ENCODE measurements around the gene MED9. TPM values are rescaled to one million over a fixed set of nuclear protein-coding genes. Genes with fewer than 3 reads are reported as not detected.

The MED9 gene
- total and polyA plus RNA-seq, 2 of the 8 experiments (the other 6 are each of a cell fraction or from before 2014, with no cell fraction given), result 15.8 to 19.7 TPM

DNA sequence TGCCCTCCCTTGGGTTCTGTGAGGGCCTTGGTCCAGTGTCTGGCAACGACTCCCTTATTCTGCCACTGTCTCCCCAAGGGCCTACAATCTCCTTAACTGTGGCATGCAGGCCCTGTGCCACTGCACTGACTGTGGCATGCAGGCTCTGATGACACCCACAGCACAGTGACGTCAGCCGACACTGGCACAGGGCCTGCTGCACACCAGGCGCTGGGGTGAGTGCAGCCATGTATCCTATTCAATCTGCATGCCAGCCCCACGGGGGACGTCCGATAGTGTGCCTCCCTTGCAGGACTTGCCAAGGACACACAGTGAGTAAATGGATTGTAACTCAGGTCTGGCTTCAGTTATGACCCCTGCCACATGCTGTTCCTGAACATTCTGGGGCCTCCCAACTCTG is 59.2 kb downstream of the MED9 start:
- H3K56ac ChIP-seq (replicated peaks; ENCODE audit: insufficient read length, low read depth, low read length), result no peak overlapping the region
- TF ChIP-seq RAD21 (IDR thresholded peaks at IDR 0.05 in 1 of 2, conservative IDR thresholded peaks at IDR 0.05 in 1 of 2; ENCODE audit: low read depth in 2 of 2, low read length in 2 of 2), result no peak
- no peak for TF ChIP-seq POU5F1 (IDR thresholded peaks at IDR 0.05; ENCODE audit: low read depth, low read length)
- no peak for TF ChIP-seq SP1 (IDR thresholded peaks at IDR 0.05; ENCODE audit: low read depth, low read length)

More for the DNA sequence above, 59.2 kb downstream of the MED9 start:
- Histone ChIP-seq H2BK20ac (ENCODE audit: low read length) (no peak overlapping the region), H4K5ac (ENCODE audit: insufficient read length, low read depth, low read length) (no peak overlapping the region), H3K36me3 (ENCODE audit: control insufficient read depth in 2 of 4, insufficient read depth in 4 of 4, low read length in 3 of 4) (no peaks in the 10 kb centered on the region), H3K4me2 (ENCODE audit: insufficient read depth in 1 of 2, low read depth in 2 of 2, low read length in 2 of 2) (no peak overlapping the region), H2BK12ac (ENCODE audit: low read depth, low read length) (no peak overlapping the region), H3K9me3 (ENCODE audit: insufficient read depth in 2 of 2, low read depth in 1 of 2, low read length in 1 of 2) (no peaks in the 10 kb centered on the region), H2AK5ac (ENCODE audit: low read depth, low read length) (no peak overlapping the region), H3K18ac (ENCODE audit: extremely low read depth, low read length) (no peak overlapping the region), H2BK5ac (ENCODE audit: low read depth, low read length) (no peak overlapping the region), H2BK120ac (replicated peaks; ENCODE audit: low read depth, low read length) (no peak overlapping the region), H3K79me1 (ENCODE audit: low read depth, low read length) (no peaks in the 10 kb centered on the region), H3K27ac (ENCODE audit: low read depth, low read length) (no peak overlapping the region), H3K14ac (ENCODE audit: insufficient read length) (no peak overlapping the region), H3K4me3 (ENCODE audit: extremely low read depth in 1 of 4, insufficient read depth in 2 of 4, low read depth in 3 of 4, low read length in 4 of 4) (no peak overlapping the region), H3K4ac (replicated peaks; ENCODE audit: insufficient read length, low read depth, low read length) (no peak overlapping the region), H2AFZ (ENCODE audit: low read length) (no peak overlapping the region), H3K27me3 (replicated peaks in 1 of 4; ENCODE audit: control insufficient read depth in 3 of 4, extremely low read depth in 1 of 4, insufficient read depth in 3 of 4, low read length in 3 of 4) (no peaks in the 10 kb centered on the region), H4K8ac (ENCODE audit: extremely low read depth, insufficient read depth, low read length) (no peak overlapping the region), H4K20me1 (replicated peaks in 1 of 2; ENCODE audit: control insufficient read depth in 1 of 2, insufficient read depth in 2 of 2, low read length in 2 of 2) (peaks cover 0 to 2% of the 10 kb centered on the region in 2 experiments), H3K23me2 (ENCODE audit: low read depth, low read length) (no peaks in the 10 kb centered on the region), H3K23ac (ENCODE audit: insufficient read length) (no peak overlapping the region), H2BK15ac (ENCODE audit: low read length) (no peak overlapping the region), H3K9ac (replicated peaks in 1 of 4; ENCODE audit: extremely low read depth in 1 of 4, low read depth in 3 of 4, low read length in 3 of 4) (no peak overlapping the region), H4K91ac (replicated peaks; ENCODE audit: insufficient read length, low read length) (no peak overlapping the region), H3K4me1 (replicated peaks in 1 of 4; ENCODE audit: control insufficient read depth in 3 of 4, insufficient read depth in 4 of 4, low read length in 3 of 4) (no peaks in the 10 kb centered on the region; a peak in 1 of 7 replicates), H3K79me2 (ENCODE audit: control insufficient read depth in 1 of 2, insufficient read depth in 2 of 2, low read length in 2 of 2) (no peaks in the 10 kb centered on the region)
- DNase-seq (ENCODE audit: low read depth in 1 of 2, low spot score in 2 of 2) (no peak), FAIRE-seq (no peak)
- CTCF ChIA-PET (ENCODE audit: partially characterized antibody), result interaction anchor here (1.2 to 5.2 kb wide), 2 partner anchors 33 to 77 kb away, joined by 5 to 33 read pairs; no protein-coding TSS in a partner anchor
- 90% methylated on average over 7 of the region's 7 CpGs; no CpG with 5 or more reads in 1 of the 2 experiments for WGBS, 2 experiments (ENCODE audit: extremely low coverage in 1 of 2, insufficient coverage in 1 of 2, insufficient read length in 1 of 2, insufficient replicate concordance in 2 of 2, low coverage in 1 of 2, low lambda C conversion rate in 2 of 2, missing lambda C conversion rate in 1 of 2)
- POLR2A ChIA-PET (ENCODE audit: partially characterized antibody), result no interaction called here
